Measurements from ENCODE around the gene GDF9.
"Not testable (repeated sequence)": the region's sequence is repeated elsewhere in the genome, so short reads cannot be mapped to it uniquely, and the experiment has no call there.

DNA sequence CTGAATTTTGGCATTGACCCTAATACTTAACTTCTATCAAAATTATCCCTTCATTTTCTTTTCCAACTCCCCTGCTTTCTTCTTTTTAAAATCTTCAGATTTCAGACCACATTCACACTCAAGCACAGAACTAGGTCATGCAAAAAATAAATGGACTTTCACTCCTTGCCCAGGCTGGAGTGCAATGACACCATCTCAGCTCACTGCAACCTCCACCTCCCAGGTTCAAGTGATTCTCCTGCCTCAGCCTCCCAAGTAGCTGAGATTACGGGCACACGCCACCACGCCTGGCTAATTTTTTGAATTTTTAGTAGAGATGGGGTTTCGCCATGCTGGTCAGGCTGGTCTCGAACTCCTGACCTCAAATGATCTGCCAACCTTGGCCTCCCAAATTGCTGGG, 11.3 kb downstream of the GDF9 start:
- not testable (repeated sequence) for TF ChIP-seq POLR2A (IDR thresholded peaks at IDR 0.05)
- TF ChIP-seq, protein P1, sequence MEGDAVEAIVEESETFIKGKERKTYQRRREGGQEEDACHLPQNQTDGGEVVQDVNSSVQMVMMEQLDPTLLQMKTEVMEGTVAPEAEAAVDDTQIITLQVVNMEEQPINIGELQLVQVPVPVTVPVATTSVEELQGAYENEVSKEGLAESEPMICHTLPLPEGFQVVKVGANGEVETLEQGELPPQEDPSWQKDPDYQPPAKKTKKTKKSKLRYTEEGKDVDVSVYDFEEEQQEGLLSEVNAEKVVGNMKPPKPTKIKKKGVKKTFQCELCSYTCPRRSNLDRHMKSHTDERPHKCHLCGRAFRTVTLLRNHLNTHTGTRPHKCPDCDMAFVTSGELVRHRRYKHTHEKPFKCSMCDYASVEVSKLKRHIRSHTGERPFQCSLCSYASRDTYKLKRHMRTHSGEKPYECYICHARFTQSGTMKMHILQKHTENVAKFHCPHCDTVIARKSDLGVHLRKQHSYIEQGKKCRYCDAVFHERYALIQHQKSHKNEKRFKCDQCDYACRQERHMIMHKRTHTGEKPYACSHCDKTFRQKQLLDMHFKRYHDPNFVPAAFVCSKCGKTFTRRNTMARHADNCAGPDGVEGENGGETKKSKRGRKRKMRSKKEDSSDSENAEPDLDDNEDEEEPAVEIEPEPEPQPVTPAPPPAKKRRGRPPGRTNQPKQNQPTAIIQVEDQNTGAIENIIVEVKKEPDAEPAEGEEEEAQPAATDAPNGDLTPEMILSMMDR (IDR thresholded peaks at IDR 0.05): not testable (repeated sequence)

All from thyroid gland (tissue), 4 donors.